GM21576 (cell line): Measurements from ENCODE around the gene P2RY11.

Experiments used
- ATAC-seq: cut with Tn5 transposase; IDR thresholded peaks from one replicate; pipeline ENCODE4 v1.9.1; 2021; ENCODE audit warnings: mild to moderate bottlenecking, moderate library complexity; ENCODE audit not compliant: unreplicated experiment

The P2RY11 gene

DNA sequence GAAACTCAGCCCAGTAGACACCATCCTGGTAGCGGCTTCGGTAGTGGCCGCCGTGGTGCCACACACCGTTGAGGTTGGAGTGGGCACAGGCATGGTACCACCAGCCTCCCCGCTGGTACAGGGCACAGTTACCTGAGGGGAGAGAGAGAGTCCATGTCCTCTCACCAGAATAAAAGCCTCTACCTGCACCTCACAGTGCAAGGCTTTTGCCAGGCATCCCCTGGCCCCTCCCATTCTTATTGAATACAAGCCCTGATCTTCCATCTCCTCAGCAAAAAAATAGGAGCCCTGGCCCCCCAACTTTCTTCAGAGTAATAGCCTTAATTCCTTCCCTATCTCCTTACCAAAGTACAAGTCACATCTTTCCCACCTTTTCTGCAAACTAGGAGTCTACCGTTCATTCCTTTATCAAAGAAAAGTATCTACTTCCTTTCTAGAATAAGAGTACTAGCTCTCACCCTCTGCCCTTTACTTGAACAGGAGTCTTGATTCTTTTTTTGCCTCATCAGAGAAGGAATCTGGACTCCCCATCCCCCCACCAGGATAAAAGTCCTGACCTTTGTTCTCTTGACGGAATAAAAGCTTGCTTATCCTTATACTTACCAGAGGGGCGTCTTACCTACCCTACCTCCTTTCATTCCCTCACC lies 18.7 kb upstream of the P2RY11 start:
- ATAC-seq: no peak

DNA sequence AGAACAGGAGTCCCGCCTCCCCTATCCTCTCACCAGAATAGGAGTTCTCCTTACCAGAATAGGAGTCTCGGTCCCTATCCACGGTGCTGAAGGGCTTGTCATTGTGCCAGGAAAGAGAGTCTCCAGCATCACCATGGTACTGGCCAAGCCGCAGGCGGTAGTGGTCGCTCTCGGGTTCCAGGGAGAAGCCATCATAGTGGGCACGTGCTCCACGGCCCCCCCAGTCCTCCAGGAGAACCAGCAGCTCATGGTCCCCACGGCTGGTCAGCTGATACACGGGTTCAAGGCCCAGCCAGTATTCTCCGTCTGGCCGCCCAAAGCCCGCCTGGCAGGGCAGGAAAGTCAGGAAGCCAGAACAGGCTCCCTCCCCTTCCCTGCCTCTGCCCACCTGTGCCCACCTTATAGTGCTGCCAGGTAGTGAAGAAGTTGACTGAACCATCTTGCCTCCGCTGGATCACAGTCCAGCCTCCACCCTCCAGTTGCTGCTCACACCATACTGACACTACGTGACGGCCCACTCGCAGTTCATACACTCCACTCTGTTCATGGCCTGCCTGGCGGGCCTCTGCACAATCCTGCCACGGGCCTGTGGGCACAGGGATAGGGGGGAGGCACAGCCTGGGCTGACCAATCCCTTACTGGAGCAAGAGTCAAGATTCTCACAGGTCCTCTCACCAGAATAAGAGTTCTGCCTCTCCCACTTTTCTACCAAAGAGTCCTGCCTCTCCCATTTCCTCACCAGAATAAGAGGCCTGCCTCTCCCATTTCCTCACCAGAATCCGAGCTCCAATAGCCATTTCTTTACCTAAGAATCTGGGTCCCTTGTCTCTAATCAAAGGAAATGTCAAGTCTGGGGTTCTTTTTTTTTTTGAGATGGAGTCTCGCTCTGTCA lies 18.0 kb upstream of the P2RY11 start:
- no peak for ATAC-seq

DNA sequence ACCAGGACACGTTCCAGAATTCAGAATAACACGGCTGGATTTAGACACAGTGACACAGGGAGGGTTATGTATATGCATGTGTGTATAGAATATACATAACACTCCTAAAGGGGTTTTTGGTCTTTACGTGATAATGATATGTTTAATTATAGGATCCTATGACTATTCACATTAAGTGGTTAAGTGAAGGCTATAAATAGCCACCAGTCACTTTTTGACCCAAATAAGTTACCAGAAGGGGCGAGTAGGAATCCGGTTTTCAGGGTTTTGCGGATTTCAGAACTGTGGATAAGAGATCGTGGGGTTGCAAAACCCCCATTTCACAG lies 15.9 kb upstream of the P2RY11 start:
- ATAC-seq: no peak

DNA sequence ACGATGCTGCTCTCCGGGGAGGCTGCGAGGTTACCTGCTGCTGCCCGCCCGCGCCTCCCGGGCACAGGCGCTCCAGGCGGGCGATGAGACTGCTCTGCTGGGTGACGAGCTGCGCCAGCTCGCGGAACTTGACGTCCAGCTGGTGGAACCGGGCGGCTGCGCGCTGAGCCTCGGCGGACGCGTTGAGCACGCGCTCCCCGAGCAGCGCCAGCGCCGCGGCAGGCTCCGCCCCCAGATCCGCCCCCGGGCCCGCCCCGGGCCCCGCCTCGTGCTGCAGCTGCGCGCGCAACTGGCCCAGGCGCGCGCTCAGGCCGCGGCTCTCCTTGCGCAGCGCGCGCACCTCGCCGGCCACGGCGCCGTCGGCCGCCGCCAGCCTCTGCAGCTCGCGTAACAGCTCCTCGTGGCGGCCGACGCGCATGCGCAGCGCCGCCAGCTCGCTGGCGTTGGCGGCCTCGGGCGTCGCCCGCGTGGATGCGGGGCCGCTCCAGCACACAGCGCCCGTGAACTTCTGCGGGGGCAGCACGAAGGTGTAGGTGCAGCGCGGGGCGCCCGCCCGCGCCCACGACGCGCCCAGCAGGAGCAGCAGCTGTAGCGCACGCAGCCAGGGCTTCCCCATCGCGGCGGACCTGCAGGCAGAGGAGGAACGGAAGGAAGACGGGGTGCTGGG lies 15.4 kb upstream of the P2RY11 start:
- ATAC-seq: peak; percentile 62

DNA sequence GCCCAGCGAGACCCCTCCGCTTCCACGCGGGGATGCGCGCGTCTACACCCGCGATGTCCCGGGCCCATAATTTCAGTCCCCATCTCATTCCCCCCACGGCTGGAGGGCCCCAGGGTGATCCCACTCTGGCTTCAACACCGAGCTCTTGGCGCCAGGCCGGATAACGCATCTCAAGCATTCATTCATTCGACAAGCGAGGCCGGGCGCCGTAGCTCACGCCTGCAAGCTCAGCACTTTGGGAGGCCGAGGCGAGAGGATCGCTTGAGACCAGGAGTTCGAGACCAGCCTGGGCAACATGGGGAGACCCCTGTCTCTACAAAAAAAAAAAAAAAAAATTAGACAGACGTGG lies 14.9 kb upstream of the P2RY11 start:
- no peak for ATAC-seq

DNA sequence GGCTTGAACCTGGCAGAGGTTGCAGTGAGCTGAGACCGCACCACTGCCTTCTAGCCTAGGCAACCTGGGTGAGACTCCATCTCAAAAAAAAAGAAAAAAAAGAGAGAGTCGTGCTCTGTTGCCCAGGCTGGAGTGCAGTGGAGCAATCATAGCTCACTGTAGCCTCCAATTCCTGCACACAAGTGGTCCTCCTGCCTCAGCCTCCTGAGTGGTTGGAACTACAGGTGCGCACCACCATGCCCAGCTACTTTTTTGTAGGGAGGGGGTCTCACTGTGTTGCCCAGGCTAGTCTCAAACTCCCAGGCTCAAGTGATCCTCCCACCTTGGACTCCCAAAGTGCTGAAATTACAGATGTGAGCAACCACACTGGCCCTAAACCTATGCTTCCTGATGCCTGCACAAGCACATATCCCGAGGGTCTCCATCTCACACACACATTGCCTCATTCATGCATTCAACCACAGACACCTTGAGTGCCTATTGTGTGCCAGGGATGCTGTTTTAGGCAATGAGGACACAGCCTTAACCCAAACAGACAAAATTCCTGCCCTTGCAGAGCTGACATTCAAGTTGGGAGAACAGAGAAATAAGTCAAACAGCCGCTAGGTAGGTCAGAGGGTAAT lies 11.2 kb upstream of the P2RY11 start:
- no peak for ATAC-seq

DNA sequence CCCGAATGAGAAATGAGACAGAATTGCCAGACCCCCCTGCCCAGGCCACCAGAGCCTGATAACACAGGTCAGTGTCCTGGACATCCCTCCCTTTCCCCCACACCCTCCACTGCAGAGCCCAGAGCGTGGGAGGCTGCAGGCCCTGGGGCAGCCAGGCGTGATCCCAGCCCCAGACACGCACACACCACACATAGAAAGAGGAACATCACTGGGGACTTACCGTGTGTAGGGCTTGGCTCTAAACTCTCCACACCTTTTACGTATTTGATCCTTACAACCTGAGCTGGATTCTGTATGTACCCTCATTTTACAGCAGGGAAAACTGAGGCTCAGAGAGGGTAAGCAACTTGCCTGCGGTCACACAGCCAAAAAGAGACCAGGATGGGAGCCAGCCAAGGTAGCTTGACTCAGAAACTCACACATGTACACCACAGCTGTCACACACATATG lies 8.7 kb upstream of the P2RY11 start:
- ATAC-seq: peak; percentile 28

DNA sequence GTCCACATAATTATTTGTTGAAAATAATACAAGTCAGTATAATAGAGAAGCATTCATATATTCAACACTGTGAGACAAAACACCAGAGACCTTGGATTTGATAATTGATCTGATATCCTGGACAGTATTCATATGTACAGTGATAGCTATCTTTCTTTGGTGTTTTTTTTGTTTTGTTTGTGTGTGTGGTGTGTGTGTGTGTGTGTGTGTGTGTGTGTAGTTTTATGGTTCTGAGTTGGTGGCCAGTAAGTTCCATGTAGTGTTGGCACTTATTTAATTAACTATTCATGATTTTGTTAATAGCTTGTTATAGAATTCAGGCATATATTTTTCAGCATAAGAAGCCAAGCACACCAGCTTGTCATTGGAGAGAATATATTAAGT lies 7.4 kb upstream of the P2RY11 start:
- ATAC-seq: no peak

DNA sequence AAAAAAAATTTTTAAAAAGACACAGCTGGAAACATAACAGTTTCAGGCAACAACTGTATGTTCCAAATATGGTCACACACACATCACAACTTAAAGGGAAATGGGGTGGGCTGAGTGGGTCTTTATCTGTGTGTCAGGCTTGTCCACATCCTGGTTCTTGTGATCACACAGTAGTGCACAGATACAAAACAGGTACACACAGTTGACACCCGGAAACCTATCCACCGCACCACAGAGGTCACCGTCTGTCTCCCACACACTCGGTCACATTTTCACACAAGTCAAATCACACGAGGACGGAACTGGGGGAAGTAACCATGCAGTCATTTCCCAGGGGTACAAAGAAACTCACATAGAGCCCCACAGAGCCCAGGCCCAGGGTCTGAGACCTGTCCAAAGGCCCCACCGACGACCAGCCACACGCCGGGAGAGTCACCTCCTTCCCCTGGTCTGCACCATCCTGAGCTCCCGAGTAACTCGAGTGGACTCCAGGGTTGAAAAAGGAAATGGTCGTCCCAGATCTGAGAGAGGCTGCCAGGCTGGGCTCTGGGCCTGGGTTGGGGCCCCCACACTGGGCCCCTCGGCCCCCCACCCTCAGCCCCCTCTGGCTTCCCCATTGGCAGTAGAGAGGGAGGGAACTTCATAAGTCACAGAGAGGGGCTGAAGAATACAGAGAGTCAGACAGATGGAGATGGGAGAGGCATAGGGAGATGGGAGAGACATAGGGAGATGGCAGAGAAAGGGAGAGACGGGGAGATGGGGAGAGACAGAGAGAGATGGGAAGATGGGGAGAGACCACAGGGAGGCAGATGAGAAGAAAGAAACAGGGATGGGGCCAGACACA lies 6.6 kb upstream of the P2RY11 start:
- ATAC-seq: peak; percentile 44

DNA sequence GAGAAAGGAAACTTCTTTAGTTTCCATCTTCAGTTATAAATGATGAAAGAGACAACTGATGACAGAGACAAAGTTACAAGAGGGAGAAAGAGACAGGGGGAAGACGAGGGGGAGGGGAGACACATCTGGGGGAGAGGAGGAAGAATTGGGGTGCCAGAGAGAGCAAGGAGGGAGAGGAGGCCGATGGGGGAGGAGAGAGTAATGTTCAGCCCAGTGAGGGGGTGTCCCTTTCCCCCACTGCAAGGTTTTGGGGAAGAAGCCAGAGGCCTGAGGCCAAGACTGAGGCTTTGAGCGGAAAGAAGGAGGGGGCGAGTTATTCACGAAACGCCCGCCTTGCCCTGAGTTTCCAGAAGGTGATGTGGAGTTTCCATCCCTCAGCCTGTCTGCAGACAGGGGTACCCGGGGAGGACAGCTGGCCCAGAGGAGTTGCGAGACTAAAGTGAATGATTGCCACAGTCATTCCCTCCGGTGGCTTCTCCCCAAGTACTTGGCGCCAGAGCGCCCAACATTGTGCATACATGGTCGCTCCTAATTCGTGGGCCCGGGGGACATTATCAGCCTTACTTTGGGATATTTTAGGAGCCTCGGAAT lies 5.9 kb upstream of the P2RY11 start:
- ATAC-seq: no peak

DNA sequence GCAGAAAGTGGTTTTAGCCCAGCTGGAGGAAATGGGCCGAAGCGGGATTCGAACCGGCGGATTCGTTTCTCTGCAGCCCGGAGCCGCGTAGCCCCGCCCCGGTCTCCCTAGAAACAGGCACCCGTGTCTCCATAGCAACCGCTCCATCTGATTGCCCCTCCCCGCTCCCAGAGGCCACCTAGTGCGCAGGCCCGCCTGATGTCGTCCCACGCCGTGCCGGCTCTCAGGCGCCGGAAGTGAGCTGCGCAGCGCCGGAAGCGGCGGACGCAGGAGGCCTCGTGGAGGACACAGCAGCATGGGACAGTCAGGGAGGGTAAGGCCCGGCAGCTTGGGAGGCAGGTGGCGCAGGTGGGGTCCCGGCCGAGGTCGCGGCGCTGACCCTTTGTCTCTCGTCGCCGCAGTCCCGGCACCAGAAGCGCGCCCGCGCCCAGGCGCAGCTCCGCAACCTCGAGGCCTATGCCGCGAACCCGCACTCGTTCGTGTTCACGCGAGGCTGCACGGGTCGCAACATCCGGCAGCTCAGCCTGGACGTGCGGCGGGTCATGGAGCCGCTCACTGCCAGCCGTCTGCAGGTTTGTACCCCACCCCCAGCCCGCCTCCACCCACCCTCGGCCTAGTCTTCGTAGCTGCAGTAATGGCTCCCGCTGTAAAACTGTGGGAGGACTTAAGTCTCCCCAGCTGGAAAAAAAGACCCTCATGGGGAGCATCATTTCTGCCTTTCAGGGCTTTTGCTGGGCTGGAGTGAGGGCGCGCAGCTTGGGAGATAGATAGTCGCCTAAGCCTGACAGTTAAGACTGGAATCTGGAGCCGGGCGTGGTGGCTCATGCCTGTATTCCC lies 5.2 kb upstream of the P2RY11 start, which contains the start of gene PPAN:
TSS of gene PPAN (plus strand) at position 263 of the 837 bp plus-strand sequence. CDS start at position 296, 33 bp downstream.
- peak; percentile 42 for ATAC-seq

DNA sequence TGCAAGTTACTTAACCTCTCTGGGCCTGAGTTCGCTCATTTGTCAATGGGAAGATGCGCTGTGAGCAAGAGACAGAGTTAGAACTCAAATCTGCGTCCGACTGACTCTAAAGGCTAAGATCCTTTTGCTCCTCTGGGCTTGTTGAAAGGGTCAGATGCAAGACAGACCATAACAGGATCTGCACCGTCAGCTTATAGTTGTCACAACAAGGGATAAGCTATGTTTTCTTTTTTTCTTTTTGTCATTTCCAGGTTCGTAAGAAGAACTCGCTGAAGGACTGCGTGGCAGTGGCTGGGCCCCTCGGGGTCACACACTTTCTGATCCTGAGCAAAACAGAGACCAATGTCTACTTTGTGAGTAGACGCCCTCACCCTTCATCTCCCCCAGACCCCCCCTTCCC lies 4.2 kb upstream of the P2RY11 start:
- ATAC-seq: no peak

DNA sequence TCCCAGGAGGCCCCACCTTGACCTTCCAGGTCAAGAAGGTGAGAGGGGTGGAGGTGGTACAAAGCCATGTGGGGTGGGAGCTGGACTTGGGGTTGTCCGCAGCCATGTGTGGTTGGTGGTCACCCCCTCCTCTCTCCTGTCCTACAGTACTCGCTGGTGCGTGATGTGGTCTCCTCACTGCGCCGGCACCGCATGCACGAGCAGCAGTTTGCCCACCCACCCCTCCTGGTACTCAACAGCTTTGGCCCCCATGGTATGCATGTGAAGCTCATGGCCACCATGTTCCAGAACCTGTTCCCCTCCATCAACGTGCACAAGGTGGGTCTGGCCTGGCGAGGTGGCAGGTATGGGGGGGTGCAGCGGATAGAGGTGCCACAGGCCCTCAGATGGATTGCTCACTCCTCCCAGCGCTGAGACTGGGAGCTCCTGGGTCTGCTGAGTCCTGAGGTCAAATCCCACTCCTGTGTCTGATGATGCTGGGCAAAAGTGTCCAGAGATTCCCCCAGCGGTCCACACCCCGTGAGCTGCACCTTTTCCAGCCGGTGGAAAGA lies 3.6 kb upstream of the P2RY11 start:
- ATAC-seq: no peak

DNA sequence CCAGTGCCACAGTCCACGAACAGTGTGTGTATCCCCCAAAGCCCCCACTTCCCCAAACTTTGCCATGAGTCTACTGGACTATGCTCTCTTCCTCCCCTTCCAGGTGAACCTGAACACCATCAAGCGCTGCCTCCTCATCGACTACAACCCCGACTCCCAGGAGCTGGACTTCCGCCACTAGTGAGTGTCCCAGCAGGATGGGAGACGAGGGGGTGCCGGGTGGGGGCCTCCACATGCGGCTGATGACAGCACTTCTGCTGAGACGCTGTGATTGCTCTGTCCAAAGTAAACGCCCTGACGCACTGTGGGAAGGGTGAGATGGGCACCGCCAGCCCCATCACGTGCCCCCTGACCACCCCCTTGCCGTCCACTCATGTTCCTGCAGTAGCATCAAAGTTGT lies 2.0 kb upstream of the P2RY11 start:
- ATAC-seq: no peak

DNA sequence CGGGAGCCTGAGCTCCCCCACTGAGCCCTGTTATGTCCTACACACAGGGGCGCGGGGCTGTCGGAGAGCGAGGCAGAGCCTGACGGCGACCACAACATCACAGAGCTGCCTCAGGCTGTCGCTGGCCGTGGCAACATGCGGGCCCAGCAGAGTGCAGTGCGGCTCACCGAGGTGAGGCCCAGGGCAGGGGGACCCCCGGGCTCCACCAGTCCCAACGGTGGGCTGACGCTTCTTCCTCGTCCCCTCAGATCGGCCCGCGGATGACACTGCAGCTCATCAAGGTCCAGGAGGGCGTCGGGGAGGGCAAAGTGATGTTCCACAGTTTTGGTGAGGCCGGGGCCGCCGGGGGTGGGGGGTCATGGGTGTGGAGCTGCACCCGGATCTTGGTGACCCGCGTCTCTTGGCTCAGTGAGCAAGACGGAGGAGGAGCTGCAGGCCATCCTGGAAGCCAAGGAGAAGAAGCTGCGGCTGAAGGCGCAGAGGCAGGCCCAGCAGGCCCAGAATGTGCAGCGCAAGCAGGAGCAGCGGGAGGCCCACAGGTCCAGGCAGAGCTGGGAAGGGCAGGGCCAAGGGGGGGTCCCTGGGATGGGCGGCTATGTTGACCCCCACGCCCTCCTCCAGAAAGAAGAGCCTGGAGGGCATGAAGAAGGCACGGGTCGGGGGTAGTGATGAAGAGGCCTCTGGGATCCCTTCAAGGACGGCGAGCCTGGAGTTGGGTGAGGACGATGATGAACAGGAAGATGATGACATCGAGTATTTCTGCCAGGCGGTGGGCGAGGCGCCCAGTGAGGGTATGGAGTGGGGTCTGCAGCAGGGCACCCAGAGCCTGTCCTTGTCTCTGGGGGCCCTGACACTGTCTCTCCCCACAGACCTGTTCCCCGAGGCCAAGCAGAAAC lies 1.2 kb upstream of the P2RY11 start:
- ATAC-seq: no peak

DNA sequence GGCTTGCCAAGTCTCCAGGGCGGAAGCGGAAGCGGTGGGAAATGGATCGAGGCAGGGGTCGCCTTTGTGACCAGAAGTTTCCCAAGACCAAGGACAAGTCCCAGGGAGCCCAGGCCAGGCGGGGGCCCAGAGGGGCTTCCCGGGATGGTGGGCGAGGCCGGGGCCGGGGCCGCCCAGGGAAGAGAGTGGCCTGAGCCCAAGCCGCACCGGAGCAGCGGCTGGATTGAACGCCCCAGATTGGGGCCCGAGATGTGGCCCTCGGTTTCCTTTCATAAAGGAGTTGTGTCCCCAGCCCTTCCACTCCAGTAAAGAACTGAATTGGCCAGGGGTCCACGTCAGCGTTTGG lies 548 bp upstream of the P2RY11 start:
- no peak for ATAC-seq

DNA sequence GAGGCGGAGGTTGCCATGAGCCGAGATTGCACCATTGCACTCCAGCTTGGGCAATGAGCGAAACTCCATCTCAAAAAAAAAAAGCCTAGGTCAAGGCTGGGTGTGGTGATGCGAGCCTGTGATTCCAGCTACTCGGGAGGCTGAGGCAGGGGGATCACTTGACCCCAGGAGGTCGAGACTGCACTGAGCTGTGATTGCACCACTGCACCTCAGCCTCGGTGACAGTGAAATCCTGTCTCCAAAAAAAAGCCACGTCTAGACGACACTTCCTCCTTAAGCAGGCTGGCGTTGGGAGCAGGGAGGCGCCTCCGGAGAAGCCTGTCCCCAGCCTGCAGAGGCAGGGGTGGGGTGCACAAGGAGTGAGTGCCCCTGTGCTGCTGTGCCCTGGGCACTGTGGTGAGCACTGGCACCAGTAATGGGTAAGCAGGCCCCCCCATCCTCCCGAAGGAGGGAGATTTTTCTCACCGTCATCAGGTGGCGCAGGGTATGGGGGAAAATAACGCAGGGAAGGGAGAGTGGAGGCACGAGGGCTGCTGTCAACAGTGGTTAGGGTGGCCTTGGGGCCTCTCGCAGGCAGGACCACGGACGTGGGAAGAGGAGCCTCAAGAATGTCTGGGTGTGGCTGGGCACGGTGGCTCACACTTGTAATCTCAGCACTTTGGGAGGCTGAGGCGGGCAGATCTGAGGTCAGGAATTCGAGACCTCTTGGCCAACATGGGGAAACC lies 706 bp downstream of the P2RY11 start:
- ATAC-seq: no peak
